ENCODE measurements around the gene ZNF165. TPM values are rescaled to one million over a fixed set of nuclear protein-coding genes. Genes with fewer than 3 reads are reported as not detected.

ZNF165 gene
- total and polyA plus RNA-seq, 2 of the 13 experiments (the other 11 are each of a cell fraction or from before 2014, with no cell fraction given) = 0.58 to 8.6 TPM

DNA sequence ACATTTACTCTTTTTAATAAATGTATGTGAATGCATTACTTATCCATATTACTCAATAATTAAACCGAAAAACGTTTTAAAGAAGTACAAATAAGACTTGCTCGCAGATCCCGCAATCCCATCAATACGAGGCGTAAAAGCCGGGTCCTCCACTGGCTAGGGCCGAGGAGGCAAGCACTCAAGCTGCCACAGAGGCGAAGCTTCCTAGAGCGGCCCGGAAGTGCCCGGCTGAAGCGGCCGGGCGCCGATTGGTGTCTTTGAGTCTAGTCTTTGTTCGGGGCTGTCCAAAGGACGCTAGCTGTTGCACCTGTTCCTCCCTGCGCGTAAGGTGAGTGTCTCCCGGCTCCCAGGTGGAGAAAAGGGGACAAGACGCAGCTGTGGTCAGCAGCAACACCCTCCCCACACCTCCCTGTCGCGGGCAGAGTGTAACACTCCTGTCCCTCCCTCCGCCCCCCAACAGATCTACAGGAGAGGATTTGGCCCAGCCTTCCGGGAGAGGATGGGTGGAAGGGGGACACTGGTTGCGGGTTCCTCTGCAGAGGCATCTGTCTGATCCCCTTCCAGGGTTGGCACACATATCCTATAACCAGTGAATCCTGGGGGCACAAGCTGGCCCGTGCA is 44.1 kb downstream of the ZNF165 start, which contains the start of gene ZSCAN16 (continued):
- TF ChIP-seq ZBTB8A (CRISPR knock-in tag; IDR thresholded peaks at IDR 0.05; ENCODE audit: borderline replicate concordance, low read depth) = no peak
- TF ChIP-seq SIN3B (IDR thresholded peaks at IDR 0.05; ENCODE audit: low read length) = peak; percentile 71; the same call in 1 of the 2 replicates
- TF ChIP-seq ZKSCAN8 (CRISPR knock-in tag; IDR thresholded peaks at IDR 0.05; ENCODE audit: borderline replicate concordance) = peak; percentile 80; the same call in 1 of the 2 replicates
- TF ChIP-seq ZNF672 (CRISPR knock-in tag; IDR thresholded peaks at IDR 0.05) = no peak
- peak; percentile 93 for TF ChIP-seq DMAP1 (CRISPR knock-in tag; IDR thresholded peaks at IDR 0.05)
- 0 out of 2 replicates have a peak, but pooled peaks have one; percentile 42 for TF ChIP-seq AKAP8 (CRISPR knock-in tag; IDR thresholded peaks at IDR 0.05)
- peak; percentile 77; the same call in 1 of the 2 replicates for TF ChIP-seq SPEN (CRISPR knock-in tag; IDR thresholded peaks at IDR 0.05; ENCODE audit: low read depth)
- peak; percentile 84; the same call in 1 of the 2 replicates for TF ChIP-seq HOXA5 (CRISPR knock-in tag; IDR thresholded peaks at IDR 0.05)
- TF ChIP-seq ZMAT3 (CRISPR knock-in tag; conservative IDR thresholded peaks at IDR 0.05) = peak; percentile 86
- TF ChIP-seq ZNF788 (CRISPR knock-in tag; IDR thresholded peaks at IDR 0.05; ENCODE audit: borderline replicate concordance) = peak; percentile 88
- TF ChIP-seq, protein P1, sequence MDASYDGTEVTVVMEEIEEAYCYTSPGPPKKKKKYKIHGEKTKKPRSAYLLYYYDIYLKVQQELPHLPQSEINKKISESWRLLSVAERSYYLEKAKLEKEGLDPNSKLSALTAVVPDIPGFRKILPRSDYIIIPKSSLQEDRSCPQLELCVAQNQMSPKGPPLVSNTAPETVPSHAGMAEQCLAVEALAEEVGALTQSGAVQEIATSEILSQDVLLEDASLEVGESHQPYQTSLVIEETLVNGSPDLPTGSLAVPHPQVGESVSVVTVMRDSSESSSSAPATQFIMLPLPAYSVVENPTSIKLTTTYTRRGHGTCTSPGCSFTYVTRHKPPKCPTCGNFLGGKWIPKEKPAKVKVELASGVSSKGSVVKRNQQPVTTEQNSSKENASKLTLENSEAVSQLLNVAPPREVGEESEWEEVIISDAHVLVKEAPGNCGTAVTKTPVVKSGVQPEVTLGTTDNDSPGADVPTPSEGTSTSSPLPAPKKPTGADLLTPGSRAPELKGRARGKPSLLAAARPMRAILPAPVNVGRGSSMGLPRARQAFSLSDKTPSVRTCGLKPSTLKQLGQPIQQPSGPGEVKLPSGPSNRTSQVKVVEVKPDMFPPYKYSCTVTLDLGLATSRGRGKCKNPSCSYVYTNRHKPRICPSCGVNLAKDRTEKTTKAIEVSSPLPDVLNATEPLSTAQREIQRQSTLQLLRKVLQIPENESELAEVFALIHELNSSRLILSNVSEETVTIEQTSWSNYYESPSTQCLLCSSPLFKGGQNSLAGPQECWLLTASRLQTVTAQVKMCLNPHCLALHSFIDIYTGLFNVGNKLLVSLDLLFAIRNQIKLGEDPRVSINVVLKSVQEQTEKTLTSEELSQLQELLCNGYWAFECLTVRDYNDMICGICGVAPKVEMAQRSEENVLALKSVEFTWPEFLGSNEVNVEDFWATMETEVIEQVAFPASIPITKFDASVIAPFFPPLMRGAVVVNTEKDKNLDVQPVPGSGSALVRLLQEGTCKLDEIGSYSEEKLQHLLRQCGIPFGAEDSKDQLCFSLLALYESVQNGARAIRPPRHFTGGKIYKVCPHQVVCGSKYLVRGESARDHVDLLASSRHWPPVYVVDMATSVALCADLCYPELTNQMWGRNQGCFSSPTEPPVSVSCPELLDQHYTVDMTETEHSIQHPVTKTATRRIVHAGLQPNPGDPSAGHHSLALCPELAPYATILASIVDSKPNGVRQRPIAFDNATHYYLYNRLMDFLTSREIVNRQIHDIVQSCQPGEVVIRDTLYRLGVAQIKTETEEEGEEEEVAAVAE (CRISPR knock-in tag; IDR thresholded peaks at IDR 0.05; ENCODE audit: borderline replicate concordance) = peak; percentile 88
- TF ChIP-seq KMT2A (CRISPR knock-in tag; IDR thresholded peaks at IDR 0.05) = peak; percentile 98
- TF ChIP-seq ETS1 (CRISPR knock-in tag; IDR thresholded peaks at IDR 0.05) = no peak
- 0 out of 2 replicates have a peak, but pooled peaks have one; percentile 32 for TF ChIP-seq ZNF543 (CRISPR knock-in tag; IDR thresholded peaks at IDR 0.05)
- no peak for TF ChIP-seq ZNF841 (CRISPR knock-in tag; IDR thresholded peaks at IDR 0.05; ENCODE audit: borderline replicate concordance)
- no peak for TF ChIP-seq ZNF224 (CRISPR knock-in tag; IDR thresholded peaks at IDR 0.05)
- TF ChIP-seq ZNF333 (CRISPR knock-in tag; IDR thresholded peaks at IDR 0.05; ENCODE audit: borderline replicate concordance) = peak; percentile 62; the same call in 1 of the 2 replicates
- TF ChIP-seq ZNF124 (CRISPR knock-in tag; IDR thresholded peaks at IDR 0.05) = no peak
- TF ChIP-seq TEAD3 (CRISPR knock-in tag; optimal IDR thresholded peaks at IDR 0.05; ENCODE audit: borderline replicate concordance) = peak; percentile 69
- TF ChIP-seq CBX5 (CRISPR knock-in tag; IDR thresholded peaks at IDR 0.05; ENCODE audit: borderline replicate concordance) = peak; percentile 75; the same call in 1 of the 2 replicates
- TF ChIP-seq NR2F6 (IDR thresholded peaks at IDR 0.05) = no peak
- peak; percentile 31; the same call in 1 of the 2 replicates for TF ChIP-seq NR2F6 (CRISPR knock-in tag; IDR thresholded peaks at IDR 0.05)
- TF ChIP-seq ZNF737 (CRISPR knock-in tag; IDR thresholded peaks at IDR 0.05; ENCODE audit: borderline replicate concordance) = no peak
- TF ChIP-seq ARID2 (CRISPR knock-in tag; IDR thresholded peaks at IDR 0.05; ENCODE audit: borderline replicate concordance) = no peak
- peak; percentile 94 for TF ChIP-seq U2AF1 (optimal IDR thresholded peaks at IDR 0.05; ENCODE audit: low read depth, low read length)
- TF ChIP-seq ZNF616 (CRISPR knock-in tag; IDR thresholded peaks at IDR 0.05; ENCODE audit: low read depth) = no peak

All from HepG2 (cell line).